HG03159 (cell line): Measurements from ENCODE around the gene FOLH1.
"Not testable (repeated sequence)": the region's sequence is repeated elsewhere in the genome, so short reads cannot be mapped to it uniquely, and the experiment has no call there.

Source experiments
- ATAC-seq: cut with Tn5 transposase; IDR thresholded peaks from one replicate; pipeline ENCODE4 v1.9.1; 2021; ENCODE audit warnings: mild to moderate bottlenecking, moderate library complexity; ENCODE audit not compliant: unreplicated experiment

Gene FOLH1

GRCh38 chr11:49184756-49185155, 23.6 kb downstream of the FOLH1 start:
- not testable (repeated sequence) for ATAC-seq

GRCh38 chr11:49177936-49178335, 30.5 kb downstream of the FOLH1 start:
- not testable (repeated sequence) for ATAC-seq

GRCh38 chr11:49175378-49175777, 33.0 kb downstream of the FOLH1 start:
- not testable (repeated sequence) for ATAC-seq

- not testable (repeated sequence) for ATAC-seq
These were observed 33.6 kb downstream of the FOLH1 start for GRCh38 chr11:49174691-49175366.

GRCh38 chr11:49171613-49172012, 36.8 kb downstream of the FOLH1 start:
- ATAC-seq = not testable (repeated sequence)

- not testable (repeated sequence) for ATAC-seq
These were observed 38.8 kb downstream of the FOLH1 start for GRCh38 chr11:49169579-49169978.

GRCh38 chr11:49168992-49169391, 39.4 kb downstream of the FOLH1 start:
- ATAC-seq = not testable (repeated sequence)

- ATAC-seq = no peak
These were observed 57.2 kb downstream of the FOLH1 start for GRCh38 chr11:49151211-49151610.

- not testable (repeated sequence) for ATAC-seq
These were observed 106.0 kb downstream of the FOLH1 start for GRCh38 chr11:49102356-49102755.
